ENCODE measurements around the gene CUL3.

DNA sequence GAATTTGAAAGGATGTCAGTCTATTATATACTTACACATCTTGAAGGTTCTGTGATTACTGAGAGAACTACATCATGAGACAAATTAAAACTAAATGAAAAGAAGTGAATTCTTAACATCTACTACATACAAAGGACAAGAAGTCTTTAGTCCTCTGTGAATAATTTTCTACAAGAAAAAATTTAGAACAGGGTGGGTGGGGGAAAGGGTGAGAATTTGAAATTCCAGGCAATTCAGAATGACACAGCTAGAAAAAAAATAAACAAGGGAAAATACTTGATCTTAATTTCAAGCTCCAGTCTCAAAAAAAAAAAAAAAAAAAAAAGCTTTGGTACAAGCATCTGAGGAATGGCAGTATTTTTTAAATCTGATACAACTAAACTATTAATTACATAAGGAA is 15.5 kb downstream of the CUL3 start:
- TF ChIP-seq, protein P1, sequence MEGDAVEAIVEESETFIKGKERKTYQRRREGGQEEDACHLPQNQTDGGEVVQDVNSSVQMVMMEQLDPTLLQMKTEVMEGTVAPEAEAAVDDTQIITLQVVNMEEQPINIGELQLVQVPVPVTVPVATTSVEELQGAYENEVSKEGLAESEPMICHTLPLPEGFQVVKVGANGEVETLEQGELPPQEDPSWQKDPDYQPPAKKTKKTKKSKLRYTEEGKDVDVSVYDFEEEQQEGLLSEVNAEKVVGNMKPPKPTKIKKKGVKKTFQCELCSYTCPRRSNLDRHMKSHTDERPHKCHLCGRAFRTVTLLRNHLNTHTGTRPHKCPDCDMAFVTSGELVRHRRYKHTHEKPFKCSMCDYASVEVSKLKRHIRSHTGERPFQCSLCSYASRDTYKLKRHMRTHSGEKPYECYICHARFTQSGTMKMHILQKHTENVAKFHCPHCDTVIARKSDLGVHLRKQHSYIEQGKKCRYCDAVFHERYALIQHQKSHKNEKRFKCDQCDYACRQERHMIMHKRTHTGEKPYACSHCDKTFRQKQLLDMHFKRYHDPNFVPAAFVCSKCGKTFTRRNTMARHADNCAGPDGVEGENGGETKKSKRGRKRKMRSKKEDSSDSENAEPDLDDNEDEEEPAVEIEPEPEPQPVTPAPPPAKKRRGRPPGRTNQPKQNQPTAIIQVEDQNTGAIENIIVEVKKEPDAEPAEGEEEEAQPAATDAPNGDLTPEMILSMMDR (conservative IDR thresholded peaks at IDR 0.05; ENCODE audit: low read depth, low read length): no peak
- no peak for TF ChIP-seq EZH2 (IDR thresholded peaks at IDR 0.05; ENCODE audit: borderline replicate concordance, low read depth, low read length, poor library complexity, severe bottlenecking)

All from A673 (cell line).